Vagina (tissue), 2 donors: ENCODE measurements around the gene PTS. TPM values are rescaled to one million over a fixed set of nuclear protein-coding genes. Genes with fewer than 3 reads are reported as not detected.
A peak's percentile ranks its signal among the peaks of the same experiment; 100 is the strongest.

Experiments used
- DNase-seq, 2 donors: peaks; one replicate each; pipeline ENCODE4 v3.0.0-alpha.2; 2017; ENCODE audit errors: extremely low spot score in 2 of 2
- H3K27ac ChIP-seq: fragments of 200-600 bp; sonication (generic); one replicate; pipeline ENCODE4 v1.5.1; 2019
- H3K27me3 ChIP-seq: fragments of 200-600 bp; sonication (generic); one replicate; pipeline ENCODE4 v1.5.1; 2019
- H3K36me3 ChIP-seq, 2 donors: fragments of 200-600 bp; sonication (generic); one replicate each; pipeline ENCODE4 v1.5.1; 2017 to 2019
- H3K4me1 ChIP-seq: fragments of 200-600 bp; sonication (generic); one replicate; pipeline ENCODE4 v1.5.1; 2019
- H3K4me3 ChIP-seq, 2 donors: fragments of 200-600 bp; sonication (generic); 1 replicate in 1 of 2; 2 replicates in 1 of 2; pipeline ENCODE4 v1.5.1; 2016 to 2019
- H3K9me3 ChIP-seq: fragments of 200-600 bp; sonication (generic); one replicate; pipeline ENCODE4 v1.5.1; 2019
- CTCF ChIP-seq, 3 experiments: fragments of 450-650 bp in 2 of 3; fragments of 200-600 bp in 1 of 3; sonication (generic) in 1 of 3; IDR thresholded peaks; one replicate each; pipeline ENCODE4 v1.5.1; 2017 to 2019; ENCODE audit warnings: antibody characterized with exemption in 3 of 3, mild to moderate bottlenecking in 2 of 3, moderate library complexity in 2 of 3
- POLR2A ChIP-seq, 2 donors: fragments of 450-650 bp; IDR thresholded peaks; one replicate each; pipeline ENCODE4 v1.6.1; 2017; ENCODE audit warnings: antibody characterized with exemption in 2 of 2, mild to moderate bottlenecking in 2 of 2, moderate library complexity in 2 of 2
- POLR2AphosphoS5 ChIP-seq, 2 donors: sonication (generic); formaldehyde crosslinking; IDR thresholded peaks; one replicate each; pipeline ENCODE4 v1.9.0; 2017; ENCODE audit warnings: antibody characterized with exemption in 2 of 2, mild to moderate bottlenecking in 2 of 2, low read depth in 1 of 2; ENCODE audit not compliant: insufficient read depth in 1 of 2
- intact Hi-C: fragments of 100-400 bp; cut with DNase I; formaldehyde crosslinking; loops from one replicate; pipeline ENCODE4 v1.15.1; 2023
- total RNA-seq: library from RNA; depleted of rRNA; stranded (reverse); fragments of >200 nt; gene quantifications from one replicate; pipeline ENCODE4 v1.2.3, GENCODE V29; 2016

The PTS gene
- total RNA-seq, 1 donor from 2014 or later: 26.3 TPM

DNA sequence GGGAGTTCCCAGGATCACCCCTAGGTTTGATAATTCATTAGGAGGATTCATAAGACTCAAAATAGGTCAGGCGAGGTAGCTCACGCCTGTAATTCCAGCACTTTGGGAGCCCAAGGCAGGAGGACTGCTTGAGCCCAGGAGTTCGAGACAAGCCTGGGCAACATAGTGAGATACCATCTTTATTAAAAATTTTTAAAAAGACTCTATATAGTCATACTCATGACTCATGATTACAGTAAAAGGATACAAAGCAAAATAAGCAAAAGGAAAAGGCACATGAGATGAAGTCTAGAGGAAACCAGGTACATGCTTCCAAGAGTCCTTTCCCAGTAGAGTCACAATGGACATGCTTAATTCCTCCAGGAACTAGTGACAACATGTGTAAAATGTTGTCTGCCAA, 13.9 kb upstream of the PTS start:
- no peak for TF ChIP-seq POLR2A (IDR thresholded peaks at IDR 0.05)
- TF ChIP-seq POLR2AphosphoS5 (IDR thresholded peaks at IDR 0.05; ENCODE audit: insufficient read depth in 1 of 2, low read depth in 1 of 2): no peak
- no peak for TF ChIP-seq CTCF (IDR thresholded peaks at IDR 0.05)
- H3K27ac ChIP-seq: no peak overlapping the region
- H3K27me3 ChIP-seq: no peaks in the 10 kb centered on the region
- no peaks in the 10 kb centered on the region for H3K36me3 ChIP-seq
- H3K9me3 ChIP-seq: no peaks in the 10 kb centered on the region
- H3K4me3 ChIP-seq: no peak overlapping the region
- intact Hi-C loops: no loop called here
- no peak for DNase-seq
- H3K4me1 ChIP-seq: no peaks in the 10 kb centered on the region

DNA sequence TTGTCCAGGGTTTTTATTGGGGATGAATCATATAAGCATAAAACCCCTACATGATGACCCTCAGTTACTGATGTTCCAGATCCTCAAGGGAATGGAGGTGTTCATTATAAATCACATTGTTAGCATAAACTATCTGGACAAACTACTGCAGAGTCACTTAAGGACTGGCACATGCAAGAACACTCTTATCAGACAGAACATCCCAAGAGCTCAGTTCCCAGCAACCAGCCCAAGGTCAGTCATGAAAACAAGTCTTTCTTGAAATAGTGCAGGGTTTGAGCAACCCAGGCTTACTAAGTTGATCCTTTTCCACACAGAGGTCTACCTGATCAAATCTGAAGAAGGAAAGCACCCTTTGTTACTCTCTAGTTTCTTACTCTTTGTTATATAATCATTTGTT, 13.5 kb upstream of the PTS start:
- Histone ChIP-seq H3K9me3 (no peaks in the 10 kb centered on the region), H3K4me3 (no peak overlapping the region), H3K4me1 (no peaks in the 10 kb centered on the region), H3K27ac (no peak overlapping the region), H3K27me3 (no peaks in the 10 kb centered on the region), H3K36me3 (no peaks in the 10 kb centered on the region)
- intact Hi-C loops: no loop called here
- TF ChIP-seq POLR2A (IDR thresholded peaks at IDR 0.05) (no peak), POLR2AphosphoS5 (IDR thresholded peaks at IDR 0.05; ENCODE audit: insufficient read depth in 1 of 2, low read depth in 1 of 2) (no peak), CTCF (IDR thresholded peaks at IDR 0.05) (no peak)
- no peak for DNase-seq

- H3K4me1 ChIP-seq: no peaks in the 10 kb centered on the region
- H3K9me3 ChIP-seq: no peaks in the 10 kb centered on the region
- no peaks in the 10 kb centered on the region for H3K36me3 ChIP-seq
- intact Hi-C loops: no loop called here
- H3K4me3 ChIP-seq: no peak overlapping the region
- TF ChIP-seq POLR2AphosphoS5 (IDR thresholded peaks at IDR 0.05; ENCODE audit: insufficient read depth in 1 of 2, low read depth in 1 of 2): no peak
- no peak for TF ChIP-seq CTCF (IDR thresholded peaks at IDR 0.05)
- TF ChIP-seq POLR2A (IDR thresholded peaks at IDR 0.05): no peak
- H3K27me3 ChIP-seq: no peaks in the 10 kb centered on the region
- no peak overlapping the region for H3K27ac ChIP-seq
- DNase-seq: no peak
These were observed 12.5 kb upstream of the PTS start for GRCh38 chr11:112213753-112214152.

DNA sequence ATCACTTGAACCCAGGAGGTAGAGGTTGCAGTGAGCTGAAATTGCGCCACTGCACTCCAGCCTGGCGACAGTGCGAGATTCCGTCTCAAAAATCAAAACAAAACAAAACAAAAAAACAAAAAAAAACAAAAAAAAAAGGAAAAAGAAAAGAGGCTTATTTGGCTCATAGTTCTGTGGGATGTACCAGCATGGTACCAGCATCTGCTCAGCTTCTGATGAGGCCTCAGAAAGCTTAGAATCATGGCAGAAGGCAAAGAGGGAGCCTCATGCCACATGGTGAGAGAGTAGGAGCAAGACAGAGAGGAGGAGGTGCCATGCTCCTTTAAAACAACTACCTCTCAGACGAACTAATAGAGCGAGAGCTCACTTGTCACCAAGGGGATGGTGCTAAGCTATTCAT, 10.6 kb upstream of the PTS start:
- H3K36me3 ChIP-seq: no peaks in the 10 kb centered on the region
- no peak overlapping the region for H3K27ac ChIP-seq
- no peak overlapping the region for H3K4me3 ChIP-seq
- intact Hi-C loops: no loop called here
- no peak for TF ChIP-seq POLR2AphosphoS5 (IDR thresholded peaks at IDR 0.05; ENCODE audit: insufficient read depth in 1 of 2, low read depth in 1 of 2)
- H3K27me3 ChIP-seq: no peaks in the 10 kb centered on the region
- no peaks in the 10 kb centered on the region for H3K4me1 ChIP-seq
- DNase-seq: no peak
- no peaks in the 10 kb centered on the region for H3K9me3 ChIP-seq

- DNase-seq: no peak
- H3K27me3 ChIP-seq: no peaks in the 10 kb centered on the region
- no peak overlapping the region for H3K4me3 ChIP-seq
- H3K4me1 ChIP-seq: peaks cover under 1% of the 10 kb centered on the region
- no peaks in the 10 kb centered on the region for H3K9me3 ChIP-seq
- H3K27ac ChIP-seq: no peak overlapping the region
- H3K36me3 ChIP-seq: no peaks in the 10 kb centered on the region
- TF ChIP-seq POLR2A (IDR thresholded peaks at IDR 0.05): no peak
- intact Hi-C loops: no loop called here
These were observed 9.6 kb upstream of the PTS start for GRCh38 chr11:112216561-112217105.

DNA sequence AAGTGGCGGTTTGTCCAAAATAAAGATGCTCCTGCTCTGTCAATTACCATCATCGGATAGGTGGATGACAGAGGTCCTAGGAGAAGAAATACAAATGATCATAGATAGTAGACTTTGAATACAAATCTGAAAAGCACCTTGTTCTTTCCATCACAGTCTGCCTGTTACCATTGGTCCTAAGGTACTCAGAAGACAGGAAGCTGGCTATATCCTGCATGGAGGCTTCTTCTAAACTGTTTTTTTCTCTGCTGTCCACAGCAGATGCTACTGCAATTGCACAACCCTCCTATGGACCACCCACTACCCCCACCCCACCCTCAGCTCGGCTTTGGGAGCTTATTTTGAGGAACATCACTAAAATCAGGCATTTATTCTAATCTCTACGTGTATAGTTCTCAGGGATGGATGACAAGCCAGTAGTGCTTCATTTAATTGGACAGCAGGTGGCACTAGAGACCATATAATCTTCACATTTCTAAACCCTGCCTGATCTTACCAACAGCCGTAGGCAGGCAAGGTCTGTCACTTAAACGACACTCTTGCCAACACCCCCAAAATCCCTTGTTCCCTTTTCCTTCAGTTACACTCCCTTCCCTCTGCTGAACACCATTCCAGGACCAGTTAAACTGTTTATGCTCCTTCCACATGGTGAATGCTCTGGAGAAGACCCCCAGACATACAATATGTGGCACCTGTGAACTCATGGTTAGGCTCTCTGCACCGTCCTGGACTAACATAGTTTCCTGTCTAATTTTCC, 6.6 kb upstream of the PTS start:
- H3K27ac ChIP-seq: no peak overlapping the region
- no peak for DNase-seq
- no peak overlapping the region for H3K4me3 ChIP-seq
- no peaks in the 10 kb centered on the region for H3K27me3 ChIP-seq
- TF ChIP-seq POLR2AphosphoS5 (IDR thresholded peaks at IDR 0.05; ENCODE audit: insufficient read depth in 1 of 2, low read depth in 1 of 2) (peak in 1 of 2 donors; percentile 50), POLR2A (IDR thresholded peaks at IDR 0.05) (no peak), CTCF (IDR thresholded peaks at IDR 0.05) (peak; percentile 70 to 93 (median 76))
- no peaks in the 10 kb centered on the region for H3K9me3 ChIP-seq
- intact Hi-C loops: loop anchor here (5.0 kb wide), 1 partner anchor 58 kb away; no protein-coding TSS in a partner anchor
- peaks cover 10% of the 10 kb centered on the region for H3K4me1 ChIP-seq
- H3K36me3 ChIP-seq: no peaks in the 10 kb centered on the region
